Uterus (tissue), 2 donors: Measurements from ENCODE around the gene SCN5A.

ENCODE experiments used
- POLR2A ChIP-seq, 2 donors: fragments of 450-650 bp; IDR thresholded peaks; one replicate each; pipeline ENCODE4 v1.6.1; 2016; ENCODE audit warnings: antibody characterized with exemption in 2 of 2, mild to moderate bottlenecking in 1 of 2, moderate library complexity in 1 of 2
- TF ChIP-seq, protein P1 (sequence below), 4 experiments: fragments of 200-600 bp in 2 of 4; fragments of 450-650 bp in 2 of 4; sonication (generic) in 2 of 4; IDR thresholded peaks; one replicate each; pipeline ENCODE4 v1.5.1; 2016 to 2019; ENCODE audit warnings: antibody characterized with exemption in 4 of 4, mild to moderate bottlenecking in 2 of 4, moderate library complexity in 1 of 4

DNA sequence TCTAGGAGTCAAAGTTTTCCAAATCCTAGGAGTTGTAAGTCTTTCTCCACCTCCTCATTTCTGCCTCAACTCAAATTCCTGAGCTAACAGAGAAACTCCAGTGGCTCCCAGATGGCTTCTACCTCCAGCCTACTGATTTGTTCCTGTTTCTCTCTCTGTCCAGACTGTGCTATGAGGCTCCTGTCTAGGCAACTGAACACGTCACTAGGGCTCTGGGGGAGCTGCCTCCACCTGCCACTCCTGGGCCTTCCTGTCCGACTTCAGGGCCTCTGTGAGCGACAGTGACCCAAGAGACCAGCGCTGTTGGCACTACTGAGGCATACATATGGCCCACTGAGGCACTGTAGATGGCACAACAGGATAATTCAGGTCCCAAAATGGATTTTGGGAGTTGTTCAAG, 82.0 kb downstream of the SCN5A start:
- TF ChIP-seq, protein P1, sequence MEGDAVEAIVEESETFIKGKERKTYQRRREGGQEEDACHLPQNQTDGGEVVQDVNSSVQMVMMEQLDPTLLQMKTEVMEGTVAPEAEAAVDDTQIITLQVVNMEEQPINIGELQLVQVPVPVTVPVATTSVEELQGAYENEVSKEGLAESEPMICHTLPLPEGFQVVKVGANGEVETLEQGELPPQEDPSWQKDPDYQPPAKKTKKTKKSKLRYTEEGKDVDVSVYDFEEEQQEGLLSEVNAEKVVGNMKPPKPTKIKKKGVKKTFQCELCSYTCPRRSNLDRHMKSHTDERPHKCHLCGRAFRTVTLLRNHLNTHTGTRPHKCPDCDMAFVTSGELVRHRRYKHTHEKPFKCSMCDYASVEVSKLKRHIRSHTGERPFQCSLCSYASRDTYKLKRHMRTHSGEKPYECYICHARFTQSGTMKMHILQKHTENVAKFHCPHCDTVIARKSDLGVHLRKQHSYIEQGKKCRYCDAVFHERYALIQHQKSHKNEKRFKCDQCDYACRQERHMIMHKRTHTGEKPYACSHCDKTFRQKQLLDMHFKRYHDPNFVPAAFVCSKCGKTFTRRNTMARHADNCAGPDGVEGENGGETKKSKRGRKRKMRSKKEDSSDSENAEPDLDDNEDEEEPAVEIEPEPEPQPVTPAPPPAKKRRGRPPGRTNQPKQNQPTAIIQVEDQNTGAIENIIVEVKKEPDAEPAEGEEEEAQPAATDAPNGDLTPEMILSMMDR (IDR thresholded peaks at IDR 0.05) = no peak
- TF ChIP-seq POLR2A (IDR thresholded peaks at IDR 0.05) = no peak
